ENCODE data around the gene HECTD4. TPM values are rescaled to one million over a fixed set of nuclear protein-coding genes. Genes with fewer than 3 reads are reported as not detected.

HECTD4 gene
- total RNA-seq, 1 experiment from 2014 or later = 30.0 TPM

DNA sequence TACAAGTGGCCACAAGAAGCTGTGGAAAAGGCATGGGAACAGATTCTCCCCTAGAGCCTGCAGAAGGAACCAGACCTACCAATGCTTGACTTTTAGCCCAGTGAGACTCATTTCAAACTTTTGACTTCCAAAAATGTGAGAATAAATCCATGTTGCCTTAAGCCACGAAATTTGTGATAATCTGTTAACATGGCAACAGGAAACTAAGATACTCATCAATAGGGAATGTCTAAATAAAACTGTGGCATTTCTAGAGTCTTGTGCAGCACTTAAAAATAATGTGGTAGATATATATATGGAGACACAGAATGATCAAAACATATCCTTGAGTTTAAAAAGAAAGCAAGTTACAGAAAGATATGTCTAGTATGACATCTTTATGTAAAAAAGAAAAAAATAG is 12.0 kb downstream of the HECTD4 start:
- Mint-ChIP-seq H3K27me3 (ENCODE audit: low read depth) (no peaks in the 10 kb centered on the region), H3K36me3 (ENCODE audit: insufficient read depth in 1 of 3, low read depth in 3 of 3) (peaks cover 0 to 4% (median 4%) of the 10 kb centered on the region in 3 experiments; a peak in 4 of 7 replicates), H3K4me1 (peaks cover 9 to 10% of the 10 kb centered on the region in 2 experiments; a peak in 3 of 4 replicates), H3K27ac (peak overlapping the region in 1 of 3 experiments; percentile 8; a peak in 1 of 7 replicates), H3K9me3 (no peaks in the 10 kb centered on the region), H3K4me3 (no peak overlapping the region)
- H3K27ac ChIP-seq (ENCODE audit: insufficient read length, low read depth, low read length) = no peak overlapping the region
- H4K91ac ChIP-seq (ENCODE audit: insufficient read length, low read depth, low read length) = no peak overlapping the region
- no peak overlapping the region for H2BK15ac ChIP-seq (ENCODE audit: low read depth, low read length)
- no peak overlapping the region for H3K14ac ChIP-seq (ENCODE audit: insufficient read depth, low read length)
- no peak overlapping the region for H3K56ac ChIP-seq (ENCODE audit: insufficient read length, low read depth, low read length)
- H2BK12ac ChIP-seq (ENCODE audit: insufficient read length, low read depth, low read length) = no peak overlapping the region
- peaks cover 7% of the 10 kb centered on the region; the same call in 1 of the 2 replicates for H3K79me2 ChIP-seq (ENCODE audit: insufficient read depth, low read length)
- no peaks in the 10 kb centered on the region for H3K9me3 ChIP-seq (ENCODE audit: control insufficient read depth, low read depth, low read length)
- H2BK5ac ChIP-seq (ENCODE audit: insufficient read length, low read length) = no peak overlapping the region
- H3K79me1 ChIP-seq (ENCODE audit: insufficient read depth, low read depth, low read length, poor library complexity, severe bottlenecking) = peaks cover 6% of the 10 kb centered on the region
- no peak overlapping the region for H3K4me2 ChIP-seq (ENCODE audit: insufficient read depth, insufficient read length, low read length)
- H2AFZ ChIP-seq (ENCODE audit: low read length) = no peak overlapping the region
- no peak for DNase-seq
- no peak overlapping the region for H3K9ac ChIP-seq (ENCODE audit: extremely low read depth, insufficient read length, low read length)
- H2BK20ac ChIP-seq (ENCODE audit: low read depth, low read length, poor library complexity, severe bottlenecking) = no peak overlapping the region
- no peaks in the 10 kb centered on the region for H3K23me2 ChIP-seq (ENCODE audit: insufficient read length, low read depth, low read length, poor library complexity, severe bottlenecking)
- no peaks in the 10 kb centered on the region for H4K20me1 ChIP-seq (ENCODE audit: control insufficient read depth, insufficient read depth, insufficient read length)
- no peak overlapping the region for H3K4ac ChIP-seq (ENCODE audit: low read depth, low read length)
- H3T11ph ChIP-seq (ENCODE audit: low read length) = no peak overlapping the region
- no peak overlapping the region for H3K23ac ChIP-seq (ENCODE audit: insufficient read length, low read depth, low read length)
- peaks cover 2% of the 10 kb centered on the region; the same call in 1 of the 2 replicates for H3K4me1 ChIP-seq (ENCODE audit: insufficient read depth, low read length)
- no CpG with 5 or more reads among the region's 1 CpG for WGBS (ENCODE audit: extremely low coverage, insufficient read length, low lambda C conversion rate)
- no peak overlapping the region for H4K8ac ChIP-seq (replicated peaks; ENCODE audit: insufficient read length, low read depth, low read length)
- no peak overlapping the region for H2AK5ac ChIP-seq (ENCODE audit: insufficient read length, low read length)
- no peaks in the 10 kb centered on the region for H3K27me3 ChIP-seq (ENCODE audit: insufficient read depth, low read length)
- TF ChIP-seq, protein P1, sequence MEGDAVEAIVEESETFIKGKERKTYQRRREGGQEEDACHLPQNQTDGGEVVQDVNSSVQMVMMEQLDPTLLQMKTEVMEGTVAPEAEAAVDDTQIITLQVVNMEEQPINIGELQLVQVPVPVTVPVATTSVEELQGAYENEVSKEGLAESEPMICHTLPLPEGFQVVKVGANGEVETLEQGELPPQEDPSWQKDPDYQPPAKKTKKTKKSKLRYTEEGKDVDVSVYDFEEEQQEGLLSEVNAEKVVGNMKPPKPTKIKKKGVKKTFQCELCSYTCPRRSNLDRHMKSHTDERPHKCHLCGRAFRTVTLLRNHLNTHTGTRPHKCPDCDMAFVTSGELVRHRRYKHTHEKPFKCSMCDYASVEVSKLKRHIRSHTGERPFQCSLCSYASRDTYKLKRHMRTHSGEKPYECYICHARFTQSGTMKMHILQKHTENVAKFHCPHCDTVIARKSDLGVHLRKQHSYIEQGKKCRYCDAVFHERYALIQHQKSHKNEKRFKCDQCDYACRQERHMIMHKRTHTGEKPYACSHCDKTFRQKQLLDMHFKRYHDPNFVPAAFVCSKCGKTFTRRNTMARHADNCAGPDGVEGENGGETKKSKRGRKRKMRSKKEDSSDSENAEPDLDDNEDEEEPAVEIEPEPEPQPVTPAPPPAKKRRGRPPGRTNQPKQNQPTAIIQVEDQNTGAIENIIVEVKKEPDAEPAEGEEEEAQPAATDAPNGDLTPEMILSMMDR (conservative IDR thresholded peaks at IDR 0.05) = no peak
- H4K5ac ChIP-seq (ENCODE audit: insufficient read length, low read depth, low read length) = no peak overlapping the region
- no peak overlapping the region for H3K18ac ChIP-seq (ENCODE audit: insufficient read length, low read depth, low read length)
- H2BK120ac ChIP-seq (ENCODE audit: low read depth, low read length, poor library complexity, severe bottlenecking) = no peak overlapping the region

Measured in H9 (cell line).